Measurements from ENCODE around the gene RNLS. TPM values are rescaled to one million over a fixed set of nuclear protein-coding genes. Genes with fewer than 3 reads are reported as not detected.
A peak's percentile ranks its signal among the peaks of the same experiment; 100 is the strongest.

RNLS gene
- polyA plus RNA-seq, 2 of the 4 experiments (the other 2 are of a cell fraction) = 11.7 to 16.8 TPM

DNA sequence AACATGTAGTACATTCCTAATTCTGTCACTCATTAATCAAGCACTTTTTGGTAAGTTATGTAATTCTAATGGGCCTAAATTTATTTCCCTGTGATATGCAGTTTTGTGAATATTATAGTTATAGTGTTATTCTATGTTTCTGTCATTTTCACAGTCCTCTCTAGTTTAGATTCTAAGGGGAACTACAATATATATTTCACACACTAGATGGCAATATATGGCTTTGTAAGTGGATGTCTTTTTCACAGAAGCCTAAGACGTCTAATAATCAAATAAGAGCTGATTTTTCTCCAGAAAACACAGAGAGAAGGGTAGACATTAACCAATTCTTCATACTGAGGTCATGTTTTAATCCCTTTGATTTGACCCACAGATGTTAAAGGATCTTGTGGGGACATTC is 18.0 kb downstream of the RNLS start:
- Histone ChIP-seq H3K27ac (no peak overlapping the region), H3K9me3 (no peaks in the 10 kb centered on the region), H3K4me2 (peak overlapping the region; percentile 22; the same call in 1 of the 3 replicates), H3K4me3 (no peak overlapping the region), H3K4me1 (peaks cover 10% of the 10 kb centered on the region; the same call in 2 of the 3 replicates)
- WGBS (ENCODE audit: missing lambda C conversion rate) = 7% methylated on average over 1 of the region's 1 CpG
- ChIA-PET CTCF (interaction anchor here (0.6 to 5.4 kb wide), 40 partner anchors 10 to 746 kb away, joined by 3 to 36 read pairs (median 4); partner anchors contain the start of genes RNLS and STAMBPL1), POLR2A (interaction anchor here (1.0 kb wide), 1 partner anchor 18 kb away, joined by 5 read pairs; the partner anchor contains the start of gene RNLS)
- TF ChIP-seq RAD21 (conservative IDR thresholded peaks at IDR 0.05 in 1 of 2, IDR thresholded peaks at IDR 0.05 in 1 of 2) (peak; percentile 82 to 85), SMC3 (IDR thresholded peaks at IDR 0.05) (peak; percentile 66), EP300 (IDR thresholded peaks at IDR 0.05) (no peak)
- TF ChIP-seq, protein P1, sequence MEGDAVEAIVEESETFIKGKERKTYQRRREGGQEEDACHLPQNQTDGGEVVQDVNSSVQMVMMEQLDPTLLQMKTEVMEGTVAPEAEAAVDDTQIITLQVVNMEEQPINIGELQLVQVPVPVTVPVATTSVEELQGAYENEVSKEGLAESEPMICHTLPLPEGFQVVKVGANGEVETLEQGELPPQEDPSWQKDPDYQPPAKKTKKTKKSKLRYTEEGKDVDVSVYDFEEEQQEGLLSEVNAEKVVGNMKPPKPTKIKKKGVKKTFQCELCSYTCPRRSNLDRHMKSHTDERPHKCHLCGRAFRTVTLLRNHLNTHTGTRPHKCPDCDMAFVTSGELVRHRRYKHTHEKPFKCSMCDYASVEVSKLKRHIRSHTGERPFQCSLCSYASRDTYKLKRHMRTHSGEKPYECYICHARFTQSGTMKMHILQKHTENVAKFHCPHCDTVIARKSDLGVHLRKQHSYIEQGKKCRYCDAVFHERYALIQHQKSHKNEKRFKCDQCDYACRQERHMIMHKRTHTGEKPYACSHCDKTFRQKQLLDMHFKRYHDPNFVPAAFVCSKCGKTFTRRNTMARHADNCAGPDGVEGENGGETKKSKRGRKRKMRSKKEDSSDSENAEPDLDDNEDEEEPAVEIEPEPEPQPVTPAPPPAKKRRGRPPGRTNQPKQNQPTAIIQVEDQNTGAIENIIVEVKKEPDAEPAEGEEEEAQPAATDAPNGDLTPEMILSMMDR (IDR thresholded peaks at IDR 0.05) = peak; percentile 64
- DNase-seq (ENCODE audit: low read depth in 1 of 2, low spot score in 1 of 2) = peak; percentile 15 to 39
- no peak for FAIRE-seq
- peak; percentile 81 to 89 for ATAC-seq

DNA sequence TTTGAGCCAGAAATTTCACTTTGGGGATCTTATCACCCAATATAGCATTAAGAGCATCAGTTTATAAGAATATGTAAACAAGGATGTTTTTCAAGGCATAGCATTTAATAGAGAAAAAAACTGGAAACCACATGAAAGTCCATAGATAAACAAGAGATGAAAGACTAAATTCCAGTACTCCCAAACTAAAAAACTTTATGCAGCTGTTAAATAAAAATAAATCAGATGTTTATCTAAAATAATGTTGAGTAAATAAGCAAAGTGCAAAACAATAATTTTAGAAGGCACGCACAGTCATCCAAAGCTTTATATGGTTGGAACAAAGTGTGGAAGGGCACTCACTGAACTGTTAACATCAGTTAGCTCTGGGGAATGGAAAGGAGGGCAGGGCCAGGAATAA is 21.0 kb downstream of the RNLS start:
- Histone ChIP-seq H3K4me1 (peaks cover 20% of the 10 kb centered on the region), H3K9me3 (no peaks in the 10 kb centered on the region), H3K4me3 (no peak overlapping the region), H3K27ac (no peak overlapping the region), H3K4me2 (no peak overlapping the region)
- no peak for DNase-seq (ENCODE audit: low read depth in 1 of 2, low spot score in 1 of 2)
- ChIA-PET CTCF (interaction anchor here (1.2 to 3.9 kb wide), 2 partner anchors 9 to 229 kb away, joined by 3 to 24 read pairs; no protein-coding TSS in a partner anchor), POLR2A (no interaction called here)
- ATAC-seq = no peak
- 90% methylated on average over 1 of the region's 1 CpG for WGBS (ENCODE audit: missing lambda C conversion rate)
- TF ChIP-seq RARB (CRISPR knock-in tag; IDR thresholded peaks at IDR 0.05) (no peak), EP300 (IDR thresholded peaks at IDR 0.05) (no peak), MYC (IDR thresholded peaks at IDR 0.05; ENCODE audit: borderline replicate concordance, low read length) (no peak), POLR2AphosphoS2 (conservative IDR thresholded peaks at IDR 0.05; ENCODE audit: low read length) (no peak), RCOR1 (IDR thresholded peaks at IDR 0.05; ENCODE audit: low read depth, low read length) (no peak)
- TF ChIP-seq, protein P2, sequence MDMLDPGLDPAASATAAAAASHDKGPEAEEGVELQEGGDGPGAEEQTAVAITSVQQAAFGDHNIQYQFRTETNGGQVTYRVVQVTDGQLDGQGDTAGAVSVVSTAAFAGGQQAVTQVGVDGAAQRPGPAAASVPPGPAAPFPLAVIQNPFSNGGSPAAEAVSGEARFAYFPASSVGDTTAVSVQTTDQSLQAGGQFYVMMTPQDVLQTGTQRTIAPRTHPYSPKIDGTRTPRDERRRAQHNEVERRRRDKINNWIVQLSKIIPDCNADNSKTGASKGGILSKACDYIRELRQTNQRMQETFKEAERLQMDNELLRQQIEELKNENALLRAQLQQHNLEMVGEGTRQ (IDR thresholded peaks at IDR 0.05) = no peak
- TF ChIP-seq, protein P3, sequence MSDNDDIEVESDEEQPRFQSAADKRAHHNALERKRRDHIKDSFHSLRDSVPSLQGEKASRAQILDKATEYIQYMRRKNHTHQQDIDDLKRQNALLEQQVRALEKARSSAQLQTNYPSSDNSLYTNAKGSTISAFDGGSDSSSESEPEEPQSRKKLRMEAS (IDR thresholded peaks at IDR 0.05) = no peak
- no peak for FAIRE-seq

DNA sequence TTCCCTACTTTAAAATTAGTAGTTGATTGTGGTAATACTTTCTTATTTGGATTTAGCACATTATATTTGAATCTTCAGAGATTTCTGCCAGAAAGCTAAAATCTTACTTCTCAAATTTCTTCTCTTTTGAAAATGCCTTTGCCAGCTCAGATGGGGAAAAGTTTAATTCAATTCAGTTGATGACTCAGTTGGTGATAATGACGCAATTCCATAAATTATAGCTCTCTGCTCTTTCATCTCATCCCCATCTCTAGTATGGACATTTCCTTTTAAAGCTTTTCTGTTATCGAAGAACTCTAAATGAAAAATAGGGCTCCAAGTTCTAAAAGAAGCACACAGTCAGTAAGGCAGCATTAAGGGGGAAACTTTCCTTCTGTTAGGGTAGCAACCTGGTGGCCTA is 25.5 kb downstream of the RNLS start:
- CTCF ChIA-PET = interaction anchor here (1.1 kb wide), 1 partner anchor 701 kb away, joined by 4 read pairs; no protein-coding TSS in a partner anchor
- no peak for ATAC-seq
- H3K27ac ChIP-seq = peak overlapping the region in 1 of 2 experiments; percentile 5; a peak in 1 of 6 replicates
- no peaks in the 10 kb centered on the region for H3K9me3 ChIP-seq
- DNase-seq (ENCODE audit: low read depth in 1 of 2, low spot score in 1 of 2) = no peak
- 59% methylated on average over 2 of the region's 2 CpGs for WGBS (ENCODE audit: missing lambda C conversion rate)
- no peak overlapping the region for H3K4me3 ChIP-seq
- H3K4me1 ChIP-seq = peaks cover 10% of the 10 kb centered on the region
- no peak for TF ChIP-seq HOXB5 (CRISPR knock-in tag; IDR thresholded peaks at IDR 0.05)
- TF ChIP-seq ZFP36 (IDR thresholded peaks at IDR 0.05; ENCODE audit: borderline replicate concordance, partially characterized antibody) = no peak
- TF ChIP-seq FOSL2 (IDR thresholded peaks at IDR 0.05) = peak; percentile 43; the same call in 1 of the 2 replicates
- TF ChIP-seq FOSL2 (CRISPR knock-in tag; IDR thresholded peaks at IDR 0.05) = no peak
- no peak for TF ChIP-seq HOXB13 (CRISPR knock-in tag; IDR thresholded peaks at IDR 0.05; ENCODE audit: low read depth)
- TF ChIP-seq NPAS2 (CRISPR knock-in tag; IDR thresholded peaks at IDR 0.05; ENCODE audit: borderline replicate concordance) = no peak
- TF ChIP-seq CBX8 (IDR thresholded peaks at IDR 0.05) = no peak
- no peak for TF ChIP-seq JUN (IDR thresholded peaks at IDR 0.05)
- TF ChIP-seq CEBPB (IDR thresholded peaks at IDR 0.05) = peak; percentile 62 to 64; a peak in 3 of 4 replicates
- TF ChIP-seq HDAC2 (IDR thresholded peaks at IDR 0.05) = no peak
- TF ChIP-seq, protein P3 (IDR thresholded peaks at IDR 0.05) = no peak
- TF ChIP-seq NFE2L2 (conservative IDR thresholded peaks at IDR 0.05; ENCODE audit: low read length) = no peak
- TF ChIP-seq, protein P4, sequence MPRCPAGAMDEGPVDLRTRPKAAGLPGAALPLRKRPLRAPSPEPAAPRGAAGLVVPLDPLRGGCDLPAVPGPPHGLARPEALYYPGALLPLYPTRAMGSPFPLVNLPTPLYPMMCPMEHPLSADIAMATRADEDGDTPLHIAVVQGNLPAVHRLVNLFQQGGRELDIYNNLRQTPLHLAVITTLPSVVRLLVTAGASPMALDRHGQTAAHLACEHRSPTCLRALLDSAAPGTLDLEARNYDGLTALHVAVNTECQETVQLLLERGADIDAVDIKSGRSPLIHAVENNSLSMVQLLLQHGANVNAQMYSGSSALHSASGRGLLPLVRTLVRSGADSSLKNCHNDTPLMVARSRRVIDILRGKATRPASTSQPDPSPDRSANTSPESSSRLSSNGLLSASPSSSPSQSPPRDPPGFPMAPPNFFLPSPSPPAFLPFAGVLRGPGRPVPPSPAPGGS (IDR thresholded peaks at IDR 0.05) = no peak
- no peak for TF ChIP-seq HEYL (CRISPR knock-in tag; IDR thresholded peaks at IDR 0.05)
- no peak for TF ChIP-seq GATA3 (IDR thresholded peaks at IDR 0.05; ENCODE audit: borderline replicate concordance)
- POLR2A ChIA-PET = no interaction called here
- peak overlapping the region; percentile 25 for H3K4me2 ChIP-seq
- FAIRE-seq = no peak
